GM18951 (cell line): Measurements from ENCODE around the gene SCN4A.

ENCODE experiments used
- POLR2A ChIP-seq: IDR thresholded peaks from 4 replicates; pipeline ENCODE4 v1.6.1; 2011; ENCODE audit warnings: mild to moderate bottlenecking; ENCODE audit not compliant: insufficient read length, insufficient read depth; ENCODE audit errors: extremely low read depth
- in situ Hi-C: fragments of 300-500 bp; cut with MboI; formaldehyde crosslinking; loops from one replicate; pipeline ENCODE4 v1.12.0; 2022; ENCODE audit warnings: low sequenced_read_pairs, mixed read lengths, inconsistent platforms; ENCODE audit not compliant: unreplicated experiment

Gene SCN4A

DNA sequence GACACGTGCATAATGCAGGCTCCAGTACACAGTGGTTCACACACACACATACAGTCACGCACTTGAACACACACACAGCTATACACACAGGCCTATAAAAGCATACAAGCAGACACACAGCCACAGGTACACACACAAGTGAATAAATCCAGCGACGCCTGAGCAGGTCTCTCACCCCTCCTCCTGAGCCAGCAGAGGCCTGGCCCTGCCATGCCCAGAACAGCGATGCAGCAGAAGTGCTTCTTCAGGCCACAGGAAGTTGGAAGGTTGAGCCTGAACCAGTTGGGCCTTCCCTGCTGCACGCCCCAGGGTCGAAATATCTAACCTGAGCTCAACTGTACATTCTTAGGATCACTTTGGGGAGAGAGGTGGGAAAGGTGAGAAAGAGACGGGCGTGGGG, 33.3 kb downstream of the SCN4A start:
- in situ Hi-C loops: no loop called here
- no peak for TF ChIP-seq POLR2A

DNA sequence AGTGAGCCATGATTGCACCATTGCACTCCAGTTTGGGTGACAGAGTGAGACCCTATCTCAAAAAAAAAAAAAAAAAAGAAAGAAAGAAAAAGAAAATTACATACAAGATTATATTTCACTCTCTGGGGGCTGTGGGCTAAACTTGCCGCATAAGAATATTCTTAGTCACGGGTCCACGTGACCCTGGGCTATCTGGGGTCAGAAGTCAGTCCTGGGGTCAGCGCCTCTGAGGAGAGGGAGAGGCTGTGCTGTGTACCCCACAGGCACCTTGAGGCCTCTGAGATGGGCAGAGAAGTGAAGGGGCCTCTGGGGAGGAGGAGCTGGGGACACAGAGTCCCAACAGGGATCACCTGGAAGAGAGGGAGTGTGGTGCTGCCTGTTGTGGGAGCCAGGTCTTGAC, 34.8 kb downstream of the SCN4A start:
- TF ChIP-seq POLR2A: no peak
- in situ Hi-C loops: no loop called here

DNA sequence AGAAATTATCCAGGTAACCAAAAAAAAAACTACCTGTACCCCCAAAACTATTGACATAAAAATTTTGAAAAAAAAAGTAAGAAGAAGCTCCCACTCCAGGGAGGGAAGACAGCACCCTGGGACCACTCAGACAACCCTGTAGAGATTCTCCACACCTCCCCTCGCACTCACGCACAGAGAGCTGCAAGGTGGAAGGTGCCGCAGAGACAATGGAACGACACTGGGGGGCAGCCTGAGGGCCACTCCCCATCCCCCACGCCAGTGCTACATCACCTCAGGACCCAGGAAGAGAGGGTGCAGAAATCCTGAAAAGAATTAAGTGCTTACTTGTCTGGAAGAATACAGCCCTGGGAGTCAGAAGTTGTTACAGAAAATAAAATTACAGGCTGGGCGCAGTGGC, 35.4 kb downstream of the SCN4A start:
- in situ Hi-C loops: no loop called here
- TF ChIP-seq POLR2A: no peak

DNA sequence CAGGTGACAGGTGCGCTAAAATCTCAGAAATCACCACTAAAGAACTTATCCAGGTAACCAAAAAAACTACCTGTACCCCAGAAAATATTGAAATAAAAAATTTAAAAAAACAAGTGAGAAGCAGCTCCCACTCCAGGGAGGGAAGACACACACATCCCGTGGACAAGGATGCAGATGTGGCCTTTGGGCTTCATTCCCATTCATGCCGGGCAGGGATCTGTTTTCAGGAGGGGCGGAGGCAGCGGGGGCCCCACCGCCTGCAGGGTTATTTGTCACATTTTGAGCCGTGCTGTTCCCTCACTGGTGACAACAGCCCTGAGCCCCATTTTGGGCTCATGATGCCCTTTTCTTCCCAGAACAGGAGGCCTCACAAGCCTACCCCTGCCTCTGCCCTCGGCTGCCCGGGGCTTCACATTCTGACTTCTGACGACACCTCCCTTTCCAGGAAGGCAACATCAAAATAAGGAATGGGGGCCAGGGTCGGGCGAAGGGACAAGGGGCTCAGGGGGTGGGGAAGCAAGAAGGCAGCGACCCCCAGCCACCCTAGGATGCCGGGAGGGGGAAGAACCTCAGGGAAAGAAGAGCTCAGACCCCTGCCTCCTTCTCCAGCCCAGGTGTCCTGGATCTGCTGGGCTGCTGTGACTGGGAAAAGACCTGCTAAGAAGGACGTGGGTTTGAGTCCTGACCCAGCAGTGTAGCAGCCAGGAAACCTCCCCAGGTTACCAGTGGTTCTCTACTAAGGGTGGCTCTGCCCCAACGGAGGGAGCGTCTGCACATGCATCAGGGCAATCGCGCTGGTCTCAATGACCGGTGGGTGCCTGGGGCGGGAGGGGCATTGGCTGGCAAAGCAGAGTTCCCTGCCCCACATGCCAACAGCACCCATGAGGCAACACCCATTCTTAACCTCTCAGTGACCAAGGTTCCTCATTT, 38.3 kb downstream of the SCN4A start:
- TF ChIP-seq POLR2A: no peak
- in situ Hi-C loops: no loop called here

DNA sequence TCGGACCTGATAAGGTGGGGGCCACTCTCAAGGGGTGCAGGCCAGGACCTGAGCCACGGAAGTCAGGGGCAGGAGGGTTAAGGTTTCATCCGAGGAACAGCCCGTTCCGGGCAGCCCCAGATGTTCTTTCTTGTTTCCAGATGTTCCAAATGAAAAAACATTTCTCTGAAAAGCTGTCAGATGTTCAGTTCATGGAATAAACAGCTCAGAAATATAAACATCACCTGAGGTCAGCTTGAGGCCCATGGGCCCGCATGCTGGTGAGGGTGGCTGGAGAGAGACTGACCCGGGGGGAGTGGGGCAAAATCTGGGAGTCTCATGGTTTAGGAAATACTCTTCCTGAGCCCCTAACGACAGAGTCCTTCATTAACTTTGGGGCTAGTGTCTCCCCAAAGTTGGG, 39.1 kb downstream of the SCN4A start:
- TF ChIP-seq POLR2A: no peak
- in situ Hi-C loops: no loop called here

DNA sequence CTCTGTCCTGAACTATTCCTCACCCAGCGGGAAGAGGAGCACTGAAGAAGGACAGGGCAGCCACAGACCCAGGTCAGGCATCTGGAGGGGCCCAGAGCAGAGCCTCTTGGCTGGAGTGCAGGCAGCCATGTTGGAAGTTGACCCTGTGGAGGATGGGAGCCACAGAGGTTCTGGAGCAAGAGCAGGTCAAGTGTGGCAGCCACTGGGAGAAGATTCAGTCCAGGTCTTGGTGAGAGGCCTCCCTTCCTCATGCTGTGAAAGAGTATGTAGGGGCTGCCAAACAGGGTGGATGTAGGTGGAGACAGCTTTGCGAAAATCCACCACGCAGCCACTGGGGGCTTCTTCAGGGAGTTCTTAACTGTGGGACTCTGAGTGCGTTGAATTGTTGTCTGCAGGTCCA, 40.0 kb downstream of the SCN4A start:
- in situ Hi-C loops: no loop called here
- TF ChIP-seq POLR2A: no peak

DNA sequence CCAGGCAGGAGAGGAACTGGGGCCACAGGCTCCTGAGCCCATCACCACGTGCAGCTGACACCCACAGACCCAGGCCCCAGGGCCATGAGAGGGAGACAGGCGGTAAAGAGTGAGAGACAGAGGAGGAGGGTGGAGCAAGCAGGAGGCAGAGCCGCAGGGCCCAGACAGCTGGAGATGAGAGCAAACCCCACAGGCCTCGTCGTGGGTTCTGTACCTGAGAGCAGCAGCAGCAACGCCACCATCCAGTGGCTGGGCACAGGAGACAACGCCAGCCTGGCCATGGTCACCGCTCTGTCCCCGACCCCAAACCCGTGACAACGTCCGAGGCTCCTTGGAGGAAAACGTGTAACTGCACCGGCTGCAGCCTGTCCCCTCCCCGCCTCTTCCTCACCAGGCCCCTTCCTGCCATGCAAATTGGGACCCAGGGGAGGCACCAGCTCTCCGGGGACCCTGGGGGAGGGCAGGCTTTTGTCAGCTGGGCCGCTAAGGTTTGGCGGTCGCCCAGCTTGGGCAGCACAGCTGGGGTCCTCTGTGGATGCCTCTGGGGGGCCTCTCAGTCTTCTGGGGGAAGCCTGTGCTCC, 40.6 kb downstream of the SCN4A start, which contains the start of gene CD79B:
CD79B (minus strand) TSS at position 351 of the 581 bp plus-strand sequence; CDS start at position 281, 70 bp downstream.
- in situ Hi-C loops: no loop called here
- TF ChIP-seq POLR2A: peak; percentile 97

DNA sequence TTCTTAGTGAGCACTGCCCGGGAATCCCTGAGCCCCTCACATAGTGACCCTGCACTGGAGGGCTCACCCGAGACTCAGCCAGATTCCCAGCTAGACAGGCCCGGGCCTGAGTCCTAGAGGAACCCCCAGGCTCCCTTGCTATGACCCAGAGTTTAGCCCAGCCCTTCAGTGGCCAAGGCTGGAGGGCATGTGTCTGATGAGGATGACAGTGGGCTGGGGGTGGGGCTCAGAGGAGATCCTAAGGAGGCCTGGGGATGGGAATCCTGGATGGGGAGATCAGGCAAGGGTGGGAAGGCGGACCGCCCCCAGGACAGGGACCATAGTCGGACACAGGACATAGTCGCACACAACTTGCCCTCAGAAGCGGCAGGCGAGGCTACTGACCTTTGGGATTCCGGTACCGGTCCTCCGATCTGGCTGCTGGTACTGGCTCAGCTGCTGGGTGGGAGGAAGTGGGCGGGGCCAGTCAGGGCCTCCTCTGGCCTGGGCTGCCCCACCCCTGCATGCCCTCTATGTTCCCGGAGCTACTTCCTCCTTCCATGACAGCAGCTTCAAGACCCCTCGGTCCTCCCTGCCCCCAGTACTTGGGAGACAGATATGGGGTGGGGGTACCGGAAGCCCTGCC, 41.7 kb downstream of the SCN4A start:
- in situ Hi-C loops: no loop called here
- TF ChIP-seq POLR2A: peak; percentile 46

DNA sequence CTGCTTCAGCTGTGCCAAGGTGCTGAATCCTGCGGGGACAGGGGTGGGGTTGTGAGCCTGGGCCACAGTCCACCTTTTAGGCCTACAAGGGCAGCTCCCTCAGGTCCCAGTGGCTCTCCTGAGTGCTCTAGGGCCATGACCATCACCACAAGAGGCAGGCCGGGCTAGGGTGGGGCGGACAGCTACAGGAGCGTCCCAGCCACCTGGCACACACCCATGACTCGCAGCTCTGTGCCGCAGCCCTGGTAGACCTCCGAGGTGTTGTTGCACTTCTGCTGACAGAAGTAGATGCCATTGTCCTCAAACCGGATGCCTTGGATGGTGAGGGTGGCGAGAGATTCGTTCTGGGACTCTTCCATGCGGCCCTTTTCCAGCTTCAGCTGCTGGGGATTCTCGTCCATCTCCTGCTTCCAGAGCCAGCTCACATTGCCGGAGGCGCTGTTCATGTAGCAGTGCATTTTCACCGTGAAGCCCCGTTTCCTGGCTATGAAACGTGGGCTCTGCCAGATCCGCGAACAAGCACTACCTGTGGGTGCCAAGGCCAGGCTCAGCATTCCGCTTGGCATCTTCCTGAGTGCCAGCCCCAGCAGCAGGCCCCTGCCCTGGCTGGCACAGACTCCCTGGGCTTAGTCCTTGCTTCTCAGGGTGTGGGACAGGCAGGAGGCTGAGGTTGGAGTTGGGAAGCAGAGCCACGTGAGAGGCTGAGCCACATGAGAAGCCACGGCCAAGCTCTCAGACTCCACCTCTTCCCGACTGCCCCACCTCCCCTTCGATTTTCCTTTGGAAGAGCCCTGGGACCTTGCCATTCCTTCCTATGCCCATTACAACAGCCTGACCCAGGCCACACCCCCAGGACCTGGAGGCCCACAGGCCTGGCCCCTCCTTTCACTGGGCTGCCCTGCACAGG, 42.6 kb downstream of the SCN4A start:
- no peak for TF ChIP-seq POLR2A
- in situ Hi-C loops: no loop called here

DNA sequence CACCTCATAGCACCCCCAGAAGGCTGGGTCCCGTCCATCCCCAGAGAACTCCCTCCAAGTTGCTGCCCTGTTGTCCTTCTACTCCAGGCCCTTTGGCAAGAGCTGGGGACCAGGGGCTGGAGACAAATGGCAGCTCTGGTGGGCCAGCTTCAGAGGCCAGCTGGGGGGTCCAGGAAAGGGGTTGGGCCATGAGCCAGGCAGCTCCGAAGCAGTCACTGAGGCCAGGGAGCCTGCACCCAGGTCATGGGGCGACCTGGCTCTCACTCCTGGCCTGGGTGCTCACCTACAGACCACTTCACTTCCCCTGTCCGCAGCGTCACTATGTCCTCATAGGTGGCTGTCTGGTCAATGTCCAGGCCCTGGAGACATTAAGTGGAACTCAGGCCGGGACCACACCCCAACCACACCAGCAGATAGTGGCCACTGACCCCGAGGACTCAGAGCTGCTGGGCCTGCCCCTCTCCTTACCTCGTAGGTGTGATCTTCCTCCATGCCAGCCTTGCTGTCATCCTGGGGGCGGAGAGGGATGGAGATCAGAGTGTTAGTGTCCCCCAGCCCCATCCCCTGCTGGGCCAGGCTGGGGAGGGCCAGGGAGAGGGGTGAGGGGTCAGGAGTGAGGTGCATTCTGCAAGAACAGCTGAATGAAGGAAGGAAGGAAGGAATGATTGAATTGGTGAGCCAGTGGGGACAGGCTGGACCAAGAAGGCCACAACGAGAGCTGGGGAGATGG, 43.6 kb downstream of the SCN4A start:
- in situ Hi-C loops: no loop called here
- TF ChIP-seq POLR2A: no peak

DNA sequence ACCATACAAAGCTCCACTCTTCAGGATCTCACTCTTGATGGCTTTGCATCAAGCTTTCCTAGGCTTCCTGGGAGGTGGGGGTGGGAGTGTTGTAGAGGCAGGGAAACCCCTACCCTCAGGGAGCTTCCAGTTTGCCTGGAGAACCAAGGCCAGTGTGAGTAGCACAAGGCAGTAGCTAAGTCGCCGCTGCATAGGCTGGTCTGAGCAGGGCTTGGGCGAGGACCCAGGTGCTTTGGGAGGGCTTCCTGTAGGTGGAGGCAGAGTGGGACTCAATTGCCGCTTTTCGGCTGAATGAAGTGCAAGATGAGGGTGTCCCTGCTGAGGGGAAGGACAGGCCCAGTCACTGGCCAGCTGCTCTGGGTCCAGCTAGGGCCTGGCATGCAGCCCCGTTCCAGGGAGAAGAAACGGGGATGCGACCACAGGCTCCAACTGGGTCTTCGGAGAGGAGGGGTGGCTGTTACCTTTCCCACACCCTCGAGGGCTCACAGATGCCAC, 44.5 kb downstream of the SCN4A start:
- no peak for TF ChIP-seq POLR2A
- in situ Hi-C loops: no loop called here

DNA sequence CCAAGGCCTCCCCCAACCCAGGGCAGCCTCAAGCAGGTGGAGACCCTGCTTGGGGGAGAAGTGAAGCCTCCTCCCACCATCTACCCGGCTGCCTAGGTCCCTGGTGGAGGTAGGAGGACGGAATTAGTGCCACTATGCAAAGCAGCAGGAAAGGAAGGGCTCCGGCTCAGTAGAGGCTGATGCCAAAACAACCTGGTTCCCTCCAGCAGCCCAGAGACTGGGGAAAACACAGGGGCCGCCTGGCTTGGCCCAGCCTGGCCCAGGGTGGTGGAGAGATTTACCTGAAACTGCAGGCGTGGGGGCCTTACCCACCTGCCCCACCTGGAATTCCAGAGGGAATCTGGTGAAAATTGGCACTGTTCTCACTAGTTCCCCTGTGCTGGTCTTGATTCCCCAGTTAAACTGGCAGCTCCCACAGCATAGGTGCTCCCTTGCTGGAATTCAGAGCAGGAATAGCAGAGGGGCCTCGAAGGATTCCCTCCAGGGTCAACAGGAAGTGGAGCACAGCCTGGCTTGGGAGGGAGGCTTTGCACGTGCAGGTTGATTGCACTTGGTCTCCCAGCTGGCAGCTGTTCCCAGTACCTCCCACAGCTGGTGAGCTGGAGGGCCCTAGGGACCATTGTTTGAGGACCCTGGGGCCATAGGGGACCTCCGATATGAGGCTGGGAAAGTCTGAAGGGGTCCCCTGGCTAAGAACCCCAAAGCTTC, 45.1 kb downstream of the SCN4A start:
- peak; percentile 30 for TF ChIP-seq POLR2A
- in situ Hi-C loops: no loop called here

DNA sequence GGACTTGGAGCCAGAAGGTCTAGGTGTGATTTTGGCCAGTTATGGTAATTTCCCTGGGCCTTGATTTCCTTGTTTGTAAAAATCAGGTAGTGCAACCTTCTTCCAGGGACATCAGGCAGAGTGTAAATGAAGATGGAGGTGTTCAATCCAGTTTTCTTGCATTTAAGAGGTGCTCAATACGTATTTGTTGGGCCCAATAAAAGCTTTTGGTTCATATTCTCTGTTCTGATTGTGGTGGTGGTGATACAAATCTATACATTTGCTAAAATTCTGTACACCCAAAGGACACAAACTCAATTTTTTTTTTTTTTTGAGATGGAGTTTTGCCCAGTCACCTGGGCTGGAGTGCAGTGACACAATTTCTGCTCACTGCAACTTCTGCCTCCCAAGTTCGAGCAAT, 46.6 kb downstream of the SCN4A start:
- in situ Hi-C loops: no loop called here
- TF ChIP-seq POLR2A: no peak
